Globus pallidus (tissue), 1 donor: ENCODE data around the gene SPEG.
A peak's percentile ranks its signal among the peaks of the same experiment; 100 is the strongest.

Experiments used
- DNase-seq: peaks from one replicate; pipeline ENCODE4 v3.0.0-alpha.2; 2015; ENCODE audit warnings: low spot score

Gene SPEG

GRCh38 chr2:219497495-219498279, 63.0 kb downstream of the SPEG start:
- DNase-seq = no peak

GRCh38 chr2:219498280-219499057, 63.8 kb downstream of the SPEG start, which contains the start of gene GMPPA:
Gene GMPPA, plus strand, starts transcription at chr2:219498891. Its CDS starts 1,085 bp downstream, at chr2:219499976.
- DNase-seq = peak; percentile 93

GRCh38 chr2:219499058-219499307, 64.3 kb downstream of the SPEG start:
- DNase-seq = no peak

GRCh38 chr2:219499555-219499954, 64.9 kb downstream of the SPEG start:
- no peak for DNase-seq

- DNase-seq = no peak
These were observed 65.5 kb downstream of the SPEG start for GRCh38 chr2:219500135-219500534.

- DNase-seq = no peak
These were observed 67.2 kb downstream of the SPEG start for GRCh38 chr2:219501849-219502248.

GRCh38 chr2:219502618-219503017, 68.0 kb downstream of the SPEG start:
- no peak for DNase-seq

GRCh38 chr2:219505585-219505984, 70.9 kb downstream of the SPEG start:
- DNase-seq = no peak

- no peak for DNase-seq
These were observed 71.6 kb downstream of the SPEG start for GRCh38 chr2:219506153-219506801.

GRCh38 chr2:219506802-219507526, 72.3 kb downstream of the SPEG start:
- no peak for DNase-seq

GRCh38 chr2:219507581-219508443, 73.2 kb downstream of the SPEG start:
- DNase-seq = no peak

GRCh38 chr2:219508444-219508734, 73.7 kb downstream of the SPEG start:
- no peak for DNase-seq

- no peak for DNase-seq
These were observed 74.5 kb downstream of the SPEG start for GRCh38 chr2:219508971-219509779.

- peak; percentile 64 for DNase-seq
These were observed 75.3 kb downstream of the SPEG start for GRCh38 chr2:219509780-219510511.

GRCh38 chr2:219510512-219511135, 76.0 kb downstream of the SPEG start:
- DNase-seq = no peak

GRCh38 chr2:219511547-219512325, 77.1 kb downstream of the SPEG start:
- DNase-seq = no peak

GRCh38 chr2:219512524-219513216, 78.0 kb downstream of the SPEG start:
- DNase-seq = no peak

- DNase-seq = no peak
These were observed 79.1 kb downstream of the SPEG start for GRCh38 chr2:219513787-219514186.
